SK-N-SH treated with all-trans-retinoic acid at 6 μM for 48 hours (cell line): ENCODE measurements around the gene POLE.

Source experiments
- ATAC-seq: fragments of 200-7000 bp; cut with Tn5 transposase; 3 replicates; pipeline ENCODE4 v1.9.1; 2020; ENCODE audit warnings: mild to moderate bottlenecking, moderate library complexity
- ARNTL ChIP-seq: fragments of 450-650 bp; formaldehyde crosslinking; IDR thresholded peaks from 2 replicates; pipeline ENCODE4 v1.5.0; 2020; ENCODE audit warnings: low read depth, mild to moderate bottlenecking, moderate library complexity, borderline replicate concordance
- BACH2 ChIP-seq: fragments of 250-450 bp; sonication (Bioruptor Pico); IDR thresholded peaks from 2 replicates; pipeline ENCODE4 v1.9.0; 2021; ENCODE audit warnings: mild to moderate bottlenecking, borderline replicate concordance
- CSDC2 ChIP-seq: fragments of 250-450 bp; sonication (Bioruptor Pico); IDR thresholded peaks from 2 replicates; pipeline ENCODE4 v1.5.0; 2020; ENCODE audit warnings: mild to moderate bottlenecking, moderate library complexity
- CSRNP3 ChIP-seq: fragments of 250-450 bp; sonication (Bioruptor Pico); IDR thresholded peaks from 2 replicates; pipeline ENCODE4 v1.5.1; 2021; ENCODE audit warnings: mild to moderate bottlenecking, moderate library complexity
- ESRRG ChIP-seq: fragments of 250-450 bp; sonication (Bioruptor Pico); IDR thresholded peaks from 2 replicates; pipeline ENCODE4 v1.6.1; 2021; ENCODE audit warnings: mild to moderate bottlenecking
- GLIS3 ChIP-seq: fragments of 250-450 bp; sonication (Bioruptor Pico); IDR thresholded peaks from 2 replicates; pipeline ENCODE4 v1.5.0; 2020; ENCODE audit warnings: mild to moderate bottlenecking, moderate library complexity
- ISL1 ChIP-seq: fragments of 250-450 bp; sonication (Bioruptor Pico); IDR thresholded peaks from 2 replicates; pipeline ENCODE4 v2.1.2; 2022; ENCODE audit warnings: mild to moderate bottlenecking, moderate library complexity
- OSR1 ChIP-seq: fragments of 250-450 bp; sonication (Bioruptor Pico); IDR thresholded peaks from 2 replicates; pipeline ENCODE4 v1.8.0; 2022; ENCODE audit warnings: moderate library complexity, mild to moderate bottlenecking, inconsistent platforms
- POU6F1 ChIP-seq: fragments of 250-450 bp; sonication (Bioruptor Pico); IDR thresholded peaks from 2 replicates; pipeline ENCODE4 v1.8.0; 2021; ENCODE audit warnings: low read depth, mild to moderate bottlenecking, moderate library complexity, borderline replicate concordance
- PPARA ChIP-seq: fragments of 250-450 bp; sonication (Bioruptor Pico); IDR thresholded peaks from 2 replicates; pipeline ENCODE4 v1.5.0; 2020; ENCODE audit warnings: mild to moderate bottlenecking, borderline replicate concordance
- RARB ChIP-seq: fragments of 250-450 bp; sonication (Bioruptor Pico); IDR thresholded peaks from 2 replicates; pipeline ENCODE4 v1.8.0; 2021; ENCODE audit warnings: mild to moderate bottlenecking, moderate library complexity
- TCF4 ChIP-seq: fragments of 250-450 bp; sonication (Bioruptor Pico); IDR thresholded peaks from 2 replicates; pipeline ENCODE4 v1.8.0; 2021; ENCODE audit warnings: mild to moderate bottlenecking, moderate library complexity, borderline replicate concordance
- TOX ChIP-seq: fragments of 250-450 bp; sonication (Bioruptor Pico); IDR thresholded peaks from 2 replicates; pipeline ENCODE4 v1.8.0; 2021; ENCODE audit warnings: mild to moderate bottlenecking, moderate library complexity, borderline replicate concordance
- TSHZ2 ChIP-seq: fragments of 250-450 bp; sonication (Bioruptor Pico); IDR thresholded peaks from 2 replicates; pipeline ENCODE4 v1.5.0; 2020; ENCODE audit warnings: mild to moderate bottlenecking, moderate library complexity
- ZC3H10 ChIP-seq: fragments of 250-450 bp; sonication (Bioruptor Pico); IDR thresholded peaks from 2 replicates; pipeline ENCODE4 v1.5.1; 2021; ENCODE audit warnings: mild to moderate bottlenecking, moderate library complexity
- ZFP30 ChIP-seq: fragments of 450-650 bp; formaldehyde crosslinking; IDR thresholded peaks from 2 replicates; pipeline ENCODE4 v1.5.0; 2022; ENCODE audit warnings: mild to moderate bottlenecking, moderate library complexity
- ZNF565 ChIP-seq: fragments of 450-650 bp; formaldehyde crosslinking; conservative IDR thresholded peaks from 2 replicates; pipeline ENCODE4 v1.5.0; 2020; ENCODE audit warnings: low read depth, mild to moderate bottlenecking, moderate library complexity
- TF ChIP-seq, protein P1 (sequence below): fragments of 250-450 bp; sonication (Bioruptor Pico); IDR thresholded peaks from 2 replicates; pipeline ENCODE4 v1.5.1; 2020; ENCODE audit warnings: low read depth, mild to moderate bottlenecking, moderate library complexity
- TF ChIP-seq, protein P2 (sequence below): fragments of 250-450 bp; sonication (Bioruptor Pico); IDR thresholded peaks from 2 replicates; pipeline ENCODE4 v1.8.0; 2020; ENCODE audit warnings: mild to moderate bottlenecking, moderate library complexity, borderline replicate concordance

The POLE gene

DNA sequence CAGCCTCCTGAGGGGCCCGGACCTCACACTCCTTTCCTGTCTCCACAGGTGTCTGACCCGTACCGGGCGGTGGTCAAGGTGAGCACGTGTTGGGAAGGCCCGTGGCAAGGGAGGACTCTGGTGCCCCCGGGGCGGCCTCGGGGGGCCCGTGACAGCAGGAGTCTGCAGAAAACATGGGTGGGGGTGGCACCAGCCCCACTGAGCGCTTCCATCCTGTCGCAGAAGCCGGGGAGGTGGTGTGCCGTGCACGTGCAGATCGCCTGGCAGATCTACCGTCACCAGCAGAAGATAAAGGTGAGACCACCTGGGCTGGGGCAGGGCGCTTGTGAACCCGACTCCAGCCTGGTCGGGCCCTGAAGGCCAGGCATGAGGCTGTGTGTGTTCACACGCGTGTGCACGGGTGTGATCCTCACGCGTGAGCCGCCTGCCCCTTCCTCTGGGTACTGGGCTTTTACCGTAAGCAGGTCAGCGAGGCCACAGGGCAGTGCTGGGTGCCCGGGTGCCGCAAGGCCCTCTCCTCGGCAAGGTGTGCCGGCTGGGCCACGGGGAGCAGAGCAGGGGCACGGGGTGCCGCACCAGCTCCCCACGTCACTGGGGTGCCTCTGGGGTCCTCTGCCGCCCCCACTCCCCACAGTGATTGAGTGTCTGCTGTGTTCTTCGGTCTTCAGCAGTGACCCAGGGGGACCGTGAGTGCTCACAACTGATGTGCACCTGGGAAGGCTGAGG is 112.7 kb downstream of the POLE start:
- TF ChIP-seq, protein P1, sequence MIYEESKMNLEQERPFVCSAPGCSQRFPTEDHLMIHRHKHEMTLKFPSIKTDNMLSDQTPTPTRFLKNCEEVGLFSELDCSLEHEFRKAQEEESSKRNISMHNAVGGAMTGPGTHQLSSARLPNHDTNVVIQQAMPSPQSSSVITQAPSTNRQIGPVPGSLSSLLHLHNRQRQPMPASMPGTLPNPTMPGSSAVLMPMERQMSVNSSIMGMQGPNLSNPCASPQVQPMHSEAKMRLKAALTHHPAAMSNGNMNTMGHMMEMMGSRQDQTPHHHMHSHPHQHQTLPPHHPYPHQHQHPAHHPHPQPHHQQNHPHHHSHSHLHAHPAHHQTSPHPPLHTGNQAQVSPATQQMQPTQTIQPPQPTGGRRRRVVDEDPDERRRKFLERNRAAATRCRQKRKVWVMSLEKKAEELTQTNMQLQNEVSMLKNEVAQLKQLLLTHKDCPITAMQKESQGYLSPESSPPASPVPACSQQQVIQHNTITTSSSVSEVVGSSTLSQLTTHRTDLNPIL (CRISPR knock-in tag) = no peak
- TF ChIP-seq CSRNP3 (CRISPR knock-in tag) (no peak), TSHZ2 (CRISPR knock-in tag) (no peak), ZFP30 (no peak), ZC3H10 (CRISPR knock-in tag) (no peak), BACH2 (no peak), RARB (no peak), TCF4 (no peak), OSR1 (CRISPR knock-in tag) (no peak), ARNTL (CRISPR knock-in tag) (no peak), TOX (no peak), PPARA (CRISPR knock-in tag) (no peak), CSDC2 (CRISPR knock-in tag) (no peak), ZNF565 (CRISPR knock-in tag) (no peak), ISL1 (CRISPR knock-in tag) (no peak), POU6F1 (CRISPR knock-in tag) (no peak), GLIS3 (CRISPR knock-in tag) (no peak), ESRRG (CRISPR knock-in tag) (no peak)
- TF ChIP-seq, protein P2, sequence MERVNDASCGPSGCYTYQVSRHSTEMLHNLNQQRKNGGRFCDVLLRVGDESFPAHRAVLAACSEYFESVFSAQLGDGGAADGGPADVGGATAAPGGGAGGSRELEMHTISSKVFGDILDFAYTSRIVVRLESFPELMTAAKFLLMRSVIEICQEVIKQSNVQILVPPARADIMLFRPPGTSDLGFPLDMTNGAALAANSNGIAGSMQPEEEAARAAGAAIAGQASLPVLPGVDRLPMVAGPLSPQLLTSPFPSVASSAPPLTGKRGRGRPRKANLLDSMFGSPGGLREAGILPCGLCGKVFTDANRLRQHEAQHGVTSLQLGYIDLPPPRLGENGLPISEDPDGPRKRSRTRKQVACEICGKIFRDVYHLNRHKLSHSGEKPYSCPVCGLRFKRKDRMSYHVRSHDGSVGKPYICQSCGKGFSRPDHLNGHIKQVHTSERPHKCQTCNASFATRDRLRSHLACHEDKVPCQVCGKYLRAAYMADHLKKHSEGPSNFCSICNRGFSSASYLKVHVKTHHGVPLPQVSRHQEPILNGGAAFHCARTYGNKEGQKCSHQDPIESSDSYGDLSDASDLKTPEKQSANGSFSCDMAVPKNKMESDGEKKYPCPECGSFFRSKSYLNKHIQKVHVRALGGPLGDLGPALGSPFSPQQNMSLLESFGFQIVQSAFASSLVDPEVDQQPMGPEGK (CRISPR knock-in tag) = no peak
- no peak for ATAC-seq
